GM12878 (cell line): Measurements from ENCODE around the gene CDKL5. TPM values are rescaled to one million over a fixed set of nuclear protein-coding genes. Genes with fewer than 3 reads are reported as not detected.

ENCODE experiments used
- ATAC-seq: fragments of 200-7000 bp; cut with Tn5 transposase; 3 replicates; pipeline ENCODE4 v1.9.1; 2020; ENCODE audit warnings: mild to moderate bottlenecking, moderate library complexity
- BruUV-seq: library from RNA; stranded (reverse); fragments of 400-500 nt; replicated peaks from 2 replicates; lab custom pipeline; 2021; lab: Mats Ljungman, UMichigan
- CTCF ChIA-PET: fragments of 300-600 bp; sonication (Branson Sonifier 250); formaldehyde crosslinking; extraction: SDS; loops from one replicate; lab custom pipeline; 2021; ENCODE audit warnings: inconsistent platforms; lab: Yijun Ruan, JAX
- POLR2A ChIA-PET: fragments of 350-600 bp; formaldehyde crosslinking; extraction: SDS; loops from one replicate; lab custom pipeline; 2021; ENCODE audit warnings: inconsistent platforms; lab: Charles Lee
- RAD21 ChIA-PET: fragments of 300-600 bp; sonication (Branson Sonifier 250); formaldehyde crosslinking; loops from one replicate; lab custom pipeline; 2023; ENCODE audit warnings: antibody characterized with exemption; ENCODE audit not compliant: unreplicated experiment; lab: Charles Lee
- SMC1A ChIA-PET: fragments of 300-600 bp; sonication (Branson Sonifier 250); formaldehyde crosslinking; loops from one replicate; lab custom pipeline; 2023; ENCODE audit not compliant: unreplicated experiment, uncharacterized antibody; lab: Charles Lee
- DNase-seq: peaks from one replicate; pipeline ENCODE4 v3.0.0-alpha.2; 2011; ENCODE audit warnings: low read depth, low spot score
- FAIRE-seq: peaks from 3 replicates; lab custom pipeline; 2011; peaks lifted over from hg19 to GRCh38; lab: Jason Lieb, UNC
- H2AFZ ChIP-seq: 2 replicates; pipeline ENCODE4 v1.6.0; 2011; ENCODE audit warnings: low read depth, low read length, control low read depth; ENCODE audit not compliant: control insufficient read depth
- H3K27ac ChIP-seq: 2 replicates; pipeline ENCODE4 v1.5.1; 2011; ENCODE audit warnings: control low read depth; ENCODE audit not compliant: control insufficient read depth, insufficient read depth
- H3K27me3 ChIP-seq, 2 experiments: replicated peaks in 1 of 2; 2 replicates each; pipeline versions ENCODE4 v1.6.0 to v1.6.1; 2011; ENCODE audit warnings: low read length in 1 of 2; ENCODE audit not compliant: control insufficient read depth in 2 of 2, insufficient read depth in 2 of 2
- H3K36me3 ChIP-seq, 2 experiments: 2 replicates each; pipeline ENCODE4 v1.5.1; 2011; ENCODE audit warnings: low read length in 1 of 2; ENCODE audit not compliant: control insufficient read depth in 2 of 2, insufficient read depth in 2 of 2
- H3K4me1 ChIP-seq: 2 replicates; pipeline ENCODE4 v1.6.1; 2011; ENCODE audit warnings: mild to moderate bottlenecking, low read length, moderate library complexity, mixed read lengths; ENCODE audit not compliant: control insufficient read depth, insufficient read depth
- H3K4me2 ChIP-seq: 2 replicates; pipeline ENCODE4 v1.6.0; 2011; ENCODE audit warnings: control low read depth; ENCODE audit not compliant: control insufficient read depth, insufficient read depth
- H3K4me3 ChIP-seq: fragments of 200-600 bp; sonication (generic); 2 replicates; pipeline ENCODE4 v1.5.1; 2016
- H3K79me2 ChIP-seq: 2 replicates; pipeline ENCODE4 v1.6.0; 2011; ENCODE audit warnings: low read length; ENCODE audit not compliant: control insufficient read depth, insufficient read depth
- H3K9ac ChIP-seq: 2 replicates; pipeline ENCODE4 v1.8.0; 2011; ENCODE audit warnings: low read length, control low read depth, mixed read lengths; ENCODE audit not compliant: control insufficient read depth, insufficient read depth
- H3K9me3 ChIP-seq: replicated peaks from 3 replicates; pipeline ENCODE4 v1.5.1; 2011; ENCODE audit warnings: mild to moderate bottlenecking, low read length; ENCODE audit not compliant: control insufficient read depth, insufficient read depth
- H4K20me1 ChIP-seq: 2 replicates; pipeline ENCODE4 v1.6.0; 2011; ENCODE audit not compliant: control insufficient read depth, insufficient read depth
- CHD4 ChIP-seq: fragments of 200-600 bp; sonication (generic); IDR thresholded peaks from 2 replicates; pipeline ENCODE4 v1.6.1; 2016; ENCODE audit warnings: mild to moderate bottlenecking
- CTCF ChIP-seq, 3 experiments: IDR thresholded peaks in 2 of 3; conservative IDR thresholded peaks in 1 of 3; 2 replicates each; pipeline ENCODE4 v1.5.1; 2011; ENCODE audit warnings: low read depth in 3 of 3, low read length in 3 of 3, mild to moderate bottlenecking in 3 of 3, control low read depth in 2 of 3, moderate library complexity in 2 of 3, inconsistent platforms in 1 of 3, mixed read lengths in 1 of 3; ENCODE audit not compliant: control insufficient read depth in 2 of 3, insufficient read depth in 1 of 3; ENCODE audit errors: extremely low read depth in 1 of 3
- IKZF2 ChIP-seq, 2 experiments: fragments of 450-650 bp; IDR thresholded peaks; 2 replicates each; pipeline ENCODE4 v1.6.1; 2017; ENCODE audit warnings: mild to moderate bottlenecking in 2 of 2, moderate library complexity in 2 of 2
- PML ChIP-seq: IDR thresholded peaks from 2 replicates; pipeline ENCODE4 v1.6.1; 2012; ENCODE audit warnings: low read length, inconsistent platforms
- RAD21 ChIP-seq: IDR thresholded peaks from 2 replicates; pipeline ENCODE4 v1.6.1; 2011; ENCODE audit warnings: mild to moderate bottlenecking, low read depth, low read length, moderate library complexity; ENCODE audit not compliant: insufficient read depth
- RB1 ChIP-seq: fragments of 450-650 bp; formaldehyde crosslinking; IDR thresholded peaks from 2 replicates; pipeline ENCODE4 v1.6.1; 2017; ENCODE audit warnings: mild to moderate bottlenecking, borderline replicate concordance
- SMC3 ChIP-seq: IDR thresholded peaks from 2 replicates; pipeline ENCODE4 v1.6.1; 2011; ENCODE audit warnings: low read length, improper control_type of control experiment, borderline replicate concordance
- ZNF24 ChIP-seq: fragments of 450-650 bp; IDR thresholded peaks from 2 replicates; pipeline ENCODE4 v1.6.1; 2017; ENCODE audit warnings: antibody characterized with exemption, mild to moderate bottlenecking
- WGBS: methylation state at CpG from one replicate; pipeline ENCODE4 v1.1.6; 2016; ENCODE audit warnings: low lambda C conversion rate; ENCODE audit not compliant: insufficient replicate concordance, insufficient coverage; ENCODE audit errors: missing lambda C conversion rate; 5-methylcytosine and 5-hydroxymethylcytosine counted together
- in situ Hi-C: fragments of 300-500 bp; cut with MboI; formaldehyde crosslinking; loops from 9 replicates; pipeline ENCODE4 v1.14.3; 2018; ENCODE audit warnings: mixed read lengths
- intact Hi-C: fragments of 100-400 bp; cut with micrococcal nuclease; formaldehyde crosslinking; loops from one replicate; pipeline ENCODE4 v1.14.2; 2022; ENCODE audit not compliant: unreplicated experiment
- polyA plus RNA-seq, 11 experiments: library from polyadenylated mRNA; depleted of rRNA in 4 of 11; unstranded in 6 of 11; stranded (reverse) in 5 of 11; fragments of >200 nt; fragmentation: Nextera tagmentation in 4 of 11; fragmentation: Illumina TruSeq in 1 of 11; extraction: Ambion mirVana in 4 of 11; extraction: Trizol in 1 of 11; gene quantifications; 1 replicate in 1 of 11; 2 replicates in 10 of 11; pipeline versions ENCODE4 v1.2.1 to v1.2.3, GENCODE V29; 2011 to 2016; ENCODE audit warnings: inconsistent platforms in 2 of 11, missing spikeins in 2 of 11, low read depth in 1 of 11
- total RNA-seq, 4 experiments: library from RNA; depleted of rRNA in 3 of 4; stranded (reverse); fragments of >200 nt in 3 of 4; fragmentation: Illumina TruSeq in 1 of 4; extraction: Trizol in 1 of 4; gene quantifications; 2 replicates each; pipeline versions ENCODE4 v1.2.1 to v1.2.3, GENCODE V29; 2013 to 2021

CDKL5 gene
- total and polyA plus RNA-seq, 10 of the 15 experiments (the other 5 are each of a cell fraction or from before 2014, with no cell fraction given) = 1.4 to 14.5 (median 6.3) TPM

GRCh38 chrX:18406531-18407266, 18.7 kb upstream of the CDKL5 start (continued):
- TF ChIP-seq RB1 (no peak), IKZF2 (IDR thresholded peaks at IDR 0.05) (no peak)

DNA sequence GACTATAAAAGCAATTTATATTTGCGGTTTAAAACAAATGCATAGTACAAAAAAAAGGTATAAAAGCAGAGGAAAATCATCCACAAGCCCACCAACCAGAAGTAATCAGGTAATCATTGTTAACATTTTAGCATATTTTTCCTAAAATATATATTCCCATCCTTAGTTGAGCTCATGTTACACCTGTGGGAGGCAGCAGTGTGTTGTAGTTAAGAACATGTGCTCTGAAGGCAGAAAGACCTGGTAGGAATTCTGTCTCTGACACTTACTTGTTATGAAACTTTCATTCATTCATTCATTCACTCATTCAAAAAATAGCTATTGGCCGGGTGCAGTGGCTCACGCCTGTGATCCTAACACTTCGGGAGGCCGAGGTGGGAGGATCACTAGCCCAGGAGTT, 15.4 kb upstream of the CDKL5 start:
- ChIA-PET POLR2A (no interaction called here), RAD21 (interaction anchor here (0.8 to 2.5 kb wide), 8 partner anchors 20 to 923 kb away, joined by 3 to 5 read pairs (median 4); no protein-coding TSS in a partner anchor), SMC1A (interaction anchor here (0.8 to 1.3 kb wide), 7 partner anchors 9 to 630 kb away, joined by 3 to 4 read pairs (median 3); partner anchors contain the start of gene CDKL5), CTCF (interaction anchor here (0.7 to 1.5 kb wide), 6 partner anchors 18 to 923 kb away, joined by 3 to 7 read pairs (median 3); no protein-coding TSS in a partner anchor)
- Histone ChIP-seq H3K79me2 (no peaks in the 10 kb centered on the region), H3K4me1 (no peaks in the 10 kb centered on the region), H3K9ac (no peak overlapping the region), H2AFZ (no peak overlapping the region), H3K27ac (no peak overlapping the region), H3K4me2 (no peak overlapping the region), H3K9me3 (no peaks in the 10 kb centered on the region), H4K20me1 (no peaks in the 10 kb centered on the region), H3K4me3 (no peak overlapping the region), H3K36me3 (no peaks in the 10 kb centered on the region), H3K27me3 (no peaks in the 10 kb centered on the region)
- DNase-seq (no peak), ATAC-seq (peak; percentile 43; the same call in 1 of the 3 replicates), FAIRE-seq (no peak)
- WGBS = 55% methylated on average over 5 of the region's 5 CpGs
- no TSS peak for BruUV-seq
- intact Hi-C loops (no loop called here), in situ Hi-C loops (no loop called here)
- TF ChIP-seq ZNF24 (peak; percentile 91), CHD4 (no peak), SMC3 (peak; percentile 40; the same call in 1 of the 2 replicates), PML (no peak), RAD21 (peak; percentile 68), CTCF (IDR thresholded peaks at IDR 0.05 in 2 of 3, conservative IDR thresholded peaks at IDR 0.05 in 1 of 3; ENCODE audit: control insufficient read depth in 2 of 3, extremely low read depth in 1 of 3, insufficient read depth in 1 of 3, low read depth in 3 of 3, low read length in 3 of 3) (peak; percentile 22 to 49 (median 30); a peak in 3 of 6 replicates)
